D721Med (cell line): ENCODE measurements around the gene GRIN2C.

Experiments
- DNase-seq: peaks from one replicate; pipeline ENCODE4 v3.0.0; 2011; ENCODE audit warnings: low spot score; ENCODE audit not compliant: insufficient read length
- FAIRE-seq: peaks from 2 replicates; lab custom pipeline; 2011; peaks lifted over from hg19 to GRCh38; lab: Jason Lieb, UNC
- CTCF ChIP-seq: IDR thresholded peaks from 2 replicates; pipeline ENCODE4 v1.5.1; 2012; ENCODE audit warnings: mild to moderate bottlenecking, control low read depth; ENCODE audit not compliant: insufficient read depth; ENCODE audit errors: missing control alignments

The GRIN2C gene

DNA sequence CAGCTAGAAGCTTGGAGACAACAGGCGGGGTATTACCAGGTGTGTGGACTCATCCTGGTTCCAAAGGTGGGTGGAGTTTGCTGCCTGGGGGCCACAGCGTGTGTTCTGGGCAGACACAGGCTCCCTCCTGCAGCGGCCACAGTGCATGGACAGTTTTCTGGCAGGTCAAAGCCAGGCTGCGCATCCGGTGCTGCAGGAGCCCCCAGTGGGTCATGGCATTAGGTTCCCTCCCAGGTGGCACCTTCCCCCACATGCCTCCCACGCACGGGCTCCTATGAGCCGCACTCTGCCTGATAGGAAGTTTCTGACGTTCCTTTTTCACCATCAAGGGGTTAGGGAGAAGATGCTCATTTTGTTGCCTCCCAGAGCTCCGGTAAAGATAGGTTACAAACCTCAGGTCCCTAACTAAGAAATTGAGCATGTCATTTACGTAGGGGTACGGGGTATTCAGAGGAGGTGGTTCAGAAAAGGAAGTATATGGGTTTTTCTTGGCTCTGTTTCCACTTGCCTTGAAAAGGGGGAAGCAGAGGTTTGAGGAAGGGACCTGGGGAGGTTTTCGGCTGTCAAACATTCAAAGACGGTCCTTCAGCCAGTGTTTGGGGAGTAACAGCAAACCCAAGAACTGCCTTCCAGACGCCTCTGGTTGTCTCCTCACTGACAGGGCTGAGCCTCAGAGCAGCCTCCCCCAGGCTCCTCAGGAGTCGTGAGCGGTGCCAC lies 50.8 kb downstream of the GRIN2C start:
- no peak for FAIRE-seq
- DNase-seq, result no peak

GRCh38 chr17:74807925-74808324 lies 51.8 kb downstream of the GRIN2C start:
- DNase-seq (no peak), FAIRE-seq (no peak)
- no peak for TF ChIP-seq CTCF

More for the DNA sequence above, 50.8 kb downstream of the GRIN2C start:
- TF ChIP-seq CTCF, result no peak

GRCh38 chr17:74807441-74807840 lies 52.2 kb downstream of the GRIN2C start:
- TF ChIP-seq CTCF, result no peak

GRCh38 chr17:74806334-74806733 lies 53.4 kb downstream of the GRIN2C start:
- FAIRE-seq (no peak), DNase-seq (no peak)
- TF ChIP-seq CTCF, result no peak

More at GRCh38 chr17:74807441-74807840, 52.2 kb downstream of the GRIN2C start:
- FAIRE-seq (no peak), DNase-seq (no peak)

DNA sequence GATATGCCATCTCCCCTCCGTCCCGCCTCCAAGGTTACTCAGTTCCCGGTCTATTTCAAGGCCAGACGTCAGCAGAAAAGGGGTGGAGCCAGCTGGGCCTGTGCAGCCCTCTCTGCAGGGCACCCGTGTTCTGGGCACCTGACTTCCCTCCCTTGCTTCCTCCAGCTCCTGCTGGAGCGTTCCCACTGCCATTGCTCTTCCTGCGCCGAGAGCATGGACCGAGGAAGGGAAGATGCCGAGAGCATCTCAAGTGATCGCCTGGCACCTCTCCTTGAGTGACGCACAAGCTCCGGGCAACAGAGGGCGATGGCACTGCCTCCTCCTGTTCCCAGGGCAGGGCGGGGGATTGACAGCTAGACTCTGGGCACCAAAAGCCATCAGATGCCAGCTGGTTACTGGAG lies 54.1 kb downstream of the GRIN2C start:
- no peak for TF ChIP-seq CTCF
- FAIRE-seq (no peak), DNase-seq (no peak)

DNA sequence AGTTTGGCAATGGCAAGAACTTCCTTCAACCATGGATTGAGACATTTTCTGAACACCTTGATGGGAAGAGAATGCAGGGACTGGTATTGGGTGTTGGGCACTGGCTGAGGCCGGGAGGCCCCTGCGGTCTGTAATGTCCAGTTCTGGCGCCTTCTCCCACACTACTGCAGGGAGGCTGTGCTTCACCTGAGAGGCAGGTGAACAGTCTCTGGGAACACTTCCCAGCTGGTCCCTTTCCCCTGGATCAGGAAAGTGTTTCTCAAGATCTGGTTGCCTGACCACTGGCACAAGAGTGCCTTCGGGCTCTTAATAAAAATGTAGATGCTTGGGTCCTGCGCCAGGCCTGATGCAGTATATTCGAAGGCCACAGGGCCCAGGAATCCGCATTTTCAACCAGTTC lies 55.0 kb downstream of the GRIN2C start:
- FAIRE-seq (no peak), DNase-seq (no peak)
- no peak for TF ChIP-seq CTCF

DNA sequence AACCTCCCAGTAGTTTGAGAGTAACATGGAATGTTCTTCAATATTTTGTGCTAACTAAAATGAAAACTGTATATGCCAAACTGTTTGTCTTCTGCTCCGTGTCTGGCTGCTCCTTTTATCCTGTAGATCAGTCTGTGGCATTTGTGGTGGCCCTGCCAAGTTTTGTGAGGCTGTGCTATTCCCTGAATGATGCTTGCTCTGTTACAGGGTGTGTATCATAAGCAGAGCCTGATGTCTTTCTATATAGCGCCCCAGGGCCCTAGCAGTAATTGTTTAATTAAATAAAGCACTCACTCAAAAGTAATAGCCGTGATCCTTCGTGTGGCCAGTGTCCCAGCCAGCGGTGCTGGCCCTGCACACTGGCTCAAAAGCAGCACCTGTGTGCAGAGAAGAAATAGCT lies 55.7 kb downstream of the GRIN2C start:
- FAIRE-seq (no peak), DNase-seq (no peak)
- TF ChIP-seq CTCF, result no peak
